Mesenchymal stem cell (in vitro differentiated cells and primary cell): ENCODE results near the gene LPCAT3.
"Not testable (repeated sequence)": the region's sequence is repeated elsewhere in the genome, so short reads cannot be mapped to it uniquely, and the experiment has no call there.

ENCODE experiments used
- DNase-seq: peaks from one replicate; pipeline ENCODE4 v3.0.0-alpha.2; 2013
- H2AFZ ChIP-seq: one replicate; pipeline ENCODE4 v1.6.1; 2013; ENCODE audit warnings: low read depth, mild to moderate bottlenecking, control low read depth, inconsistent platforms, low read length, moderate library complexity
- H2AK5ac ChIP-seq: 2 replicates; pipeline ENCODE4 v1.6.1; 2013; ENCODE audit warnings: low read length, moderate library complexity, mild to moderate bottlenecking, inconsistent platforms; ENCODE audit not compliant: severe bottlenecking
- H2BK120ac ChIP-seq: one replicate; pipeline ENCODE4 v1.6.1; 2013; ENCODE audit warnings: low read depth, mild to moderate bottlenecking, inconsistent platforms, low read length, moderate library complexity
- H2BK12ac ChIP-seq, 2 experiments: one replicate each; pipeline ENCODE4 v1.6.1; 2013; ENCODE audit warnings: inconsistent platforms in 2 of 2, low read length in 2 of 2, mild to moderate bottlenecking in 2 of 2, moderate library complexity in 2 of 2, control low read depth in 1 of 2
- H2BK15ac ChIP-seq: one replicate; pipeline ENCODE4 v1.6.1; 2013; ENCODE audit warnings: mild to moderate bottlenecking, low read depth, inconsistent platforms; ENCODE audit not compliant: poor library complexity, severe bottlenecking
- H2BK5ac ChIP-seq: 2 replicates; pipeline ENCODE4 v1.6.1; 2013; ENCODE audit warnings: low read depth, mild to moderate bottlenecking, low read length, control low read depth, inconsistent platforms; ENCODE audit not compliant: poor library complexity, severe bottlenecking
- H3K14ac ChIP-seq, 2 experiments: one replicate each; pipeline ENCODE4 v1.6.1; 2013; ENCODE audit warnings: inconsistent platforms in 2 of 2, low read length in 2 of 2, control low read depth in 1 of 2, mild to moderate bottlenecking in 1 of 2, moderate library complexity in 1 of 2
- H3K18ac ChIP-seq, 2 experiments: one replicate each; pipeline ENCODE4 v1.6.1; 2013; ENCODE audit warnings: inconsistent platforms in 2 of 2, low read length in 2 of 2, control low read depth in 1 of 2, low read depth in 1 of 2, mild to moderate bottlenecking in 1 of 2
- H3K23ac ChIP-seq, 2 experiments: one replicate each; pipeline ENCODE4 v1.6.1; 2013; ENCODE audit warnings: inconsistent platforms in 2 of 2, low read length in 2 of 2, mild to moderate bottlenecking in 2 of 2, moderate library complexity in 2 of 2, control low read depth in 1 of 2
- H3K27ac ChIP-seq: 2 replicates; pipeline ENCODE4 v1.5.1; 2013; ENCODE audit warnings: mild to moderate bottlenecking, moderate library complexity, low read length, control low read depth, inconsistent platforms; ENCODE audit not compliant: poor library complexity, severe bottlenecking
- H3K27me3 ChIP-seq, 2 experiments: 2 replicates each; pipeline versions ENCODE4 v1.6.1 to v1.7.0; 2013; ENCODE audit warnings: low read length in 2 of 2, mild to moderate bottlenecking in 2 of 2, moderate library complexity in 2 of 2, control low read depth in 1 of 2, inconsistent platforms in 1 of 2; ENCODE audit not compliant: control insufficient read depth in 1 of 2, insufficient read depth in 1 of 2
- H3K36me3 ChIP-seq, 2 experiments: 2 replicates each; pipeline versions ENCODE4 v1.6.1 to v1.7.0; 2013; ENCODE audit warnings: low read length in 2 of 2, control low read depth in 1 of 2, inconsistent platforms in 1 of 2, low read depth in 1 of 2, mild to moderate bottlenecking in 1 of 2; ENCODE audit not compliant: insufficient read depth in 2 of 2, control insufficient read depth in 1 of 2
- H3K4ac ChIP-seq, 2 experiments: one replicate each; pipeline ENCODE4 v1.6.1; 2013; ENCODE audit warnings: inconsistent platforms in 2 of 2, low read length in 2 of 2, mild to moderate bottlenecking in 2 of 2, moderate library complexity in 2 of 2, control low read depth in 1 of 2, low read depth in 1 of 2
- H3K4me1 ChIP-seq: 2 replicates; pipeline ENCODE4 v1.6.1; 2013; ENCODE audit warnings: low read depth, low read length, control low read depth; ENCODE audit not compliant: control insufficient read depth, insufficient read depth
- H3K4me2 ChIP-seq: 2 replicates; pipeline ENCODE4 v1.6.1; 2013; ENCODE audit warnings: low read length, mild to moderate bottlenecking, inconsistent platforms; ENCODE audit not compliant: poor library complexity, severe bottlenecking
- H3K4me3 ChIP-seq, 2 experiments: 2 replicates each; pipeline versions ENCODE4 v1.5.1 to v1.7.0; 2013; ENCODE audit warnings: low read length in 2 of 2, mild to moderate bottlenecking in 2 of 2, control low read depth in 1 of 2, low read depth in 1 of 2; ENCODE audit not compliant: insufficient read depth in 1 of 2
- H3K79me1 ChIP-seq: replicated peaks from 2 replicates; pipeline ENCODE4 v1.6.1; 2013; ENCODE audit warnings: mild to moderate bottlenecking, control low read depth, low read length, inconsistent platforms; ENCODE audit not compliant: poor library complexity, severe bottlenecking
- H3K9ac ChIP-seq: 2 replicates; pipeline ENCODE4 v1.7.0; 2013; ENCODE audit warnings: mild to moderate bottlenecking, low read length, moderate library complexity
- H3K9me3 ChIP-seq: 2 replicates; pipeline ENCODE4 v1.7.0; 2013; ENCODE audit warnings: mild to moderate bottlenecking, low read length; ENCODE audit not compliant: control insufficient read depth
- H4K8ac ChIP-seq: one replicate; pipeline ENCODE4 v1.6.1; 2013; ENCODE audit warnings: inconsistent platforms, mild to moderate bottlenecking, low read length, moderate library complexity
- H4K91ac ChIP-seq: one replicate; pipeline ENCODE4 v1.6.1; 2013; ENCODE audit warnings: mild to moderate bottlenecking, low read length, inconsistent platforms
- WGBS: methylation state at CpG from one replicate; pipeline ENCODE4 v1.1.7; 2013; ENCODE audit warnings: mixed read lengths; 5-methylcytosine and 5-hydroxymethylcytosine counted together

The LPCAT3 gene

DNA sequence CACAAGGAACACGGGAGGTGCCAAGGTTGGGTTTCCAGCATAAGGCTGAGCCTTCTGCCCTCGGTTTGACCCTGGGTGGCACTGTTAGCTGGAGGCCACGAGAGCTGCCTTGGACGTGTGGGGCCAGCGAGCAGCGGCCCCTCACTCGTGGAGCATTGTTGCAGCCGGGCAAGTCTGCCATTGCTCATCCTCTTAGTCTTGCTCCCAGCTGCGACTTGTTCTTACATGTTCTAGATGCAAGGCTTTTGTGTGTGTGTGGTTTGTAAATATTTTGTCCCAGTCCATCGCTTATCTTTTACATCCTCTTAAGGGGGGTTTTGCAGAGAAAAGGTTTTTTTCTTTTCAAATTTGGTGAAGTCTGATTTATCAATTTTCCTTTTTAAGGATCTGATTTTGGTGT is 21.1 kb upstream of the LPCAT3 start:
- Histone ChIP-seq H3K14ac (no peak overlapping the region), H3K36me3 (no peaks in the 10 kb centered on the region), H3K4me1 (no peaks in the 10 kb centered on the region), H2BK12ac (peak overlapping the region in 1 of 2 experiments; percentile 2), H3K27ac (no peak overlapping the region), H2BK5ac (no peak overlapping the region), H2AFZ (peak overlapping the region; percentile 36), H2AK5ac (no peak overlapping the region), H3K27me3 (peaks cover 0 to 10% of the 10 kb centered on the region in 2 experiments), H3K18ac (peak overlapping the region in 1 of 2 experiments; percentile 83), H4K91ac (peak overlapping the region; percentile 64), H3K9me3 (no peaks in the 10 kb centered on the region), H3K23ac (no peak overlapping the region), H4K8ac (peak overlapping the region; percentile 85), H3K79me1 (no peaks in the 10 kb centered on the region), H3K4ac (peak overlapping the region in 1 of 2 experiments; percentile 60), H3K4me2 (no peak overlapping the region), H3K9ac (no peak overlapping the region), H2BK120ac (no peak overlapping the region), H2BK15ac (no peak overlapping the region), H3K4me3 (no peak overlapping the region)
- 91% methylated on average over 10 of the region's 10 CpGs for WGBS
- no peak for DNase-seq

DNA sequence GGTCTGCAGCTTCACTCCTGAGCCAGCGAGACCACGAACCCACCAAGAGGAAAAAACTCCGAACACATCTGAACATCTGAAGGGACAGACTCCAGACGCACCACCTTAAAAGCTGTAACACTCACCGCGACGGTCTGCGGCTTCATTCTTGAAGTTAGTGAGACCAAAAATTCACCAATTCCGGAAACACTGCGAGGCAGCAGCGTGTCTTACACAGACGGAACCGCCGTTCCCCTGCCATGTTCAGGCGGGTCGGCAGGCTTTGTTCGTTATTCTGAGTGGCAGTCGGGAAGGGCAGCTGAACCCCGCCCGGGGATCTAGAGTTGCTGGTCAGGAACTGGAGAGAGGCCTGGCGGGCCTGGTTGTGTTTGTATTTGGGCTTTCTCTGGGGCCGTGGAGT is 20.3 kb upstream of the LPCAT3 start:
- no peak overlapping the region for H3K27ac ChIP-seq
- H3K79me1 ChIP-seq, result no peaks in the 10 kb centered on the region
- H4K8ac ChIP-seq, result no peak overlapping the region
- WGBS, result 97% methylated on average over 22 of the region's 22 CpGs
- H3K4ac ChIP-seq, result no peak overlapping the region
- H3K27me3 ChIP-seq, result peaks cover 0 to 10% of the 10 kb centered on the region in 2 experiments
- H3K4me1 ChIP-seq, result no peaks in the 10 kb centered on the region
- no peak overlapping the region for H3K18ac ChIP-seq
- no peak overlapping the region for H2BK15ac ChIP-seq
- H3K4me2 ChIP-seq, result no peak overlapping the region
- no peak overlapping the region for H3K23ac ChIP-seq
- H3K14ac ChIP-seq, result no peak overlapping the region
- no peak overlapping the region for H2AFZ ChIP-seq
- H2AK5ac ChIP-seq, result no peak overlapping the region
- no peak overlapping the region for H2BK12ac ChIP-seq
- H4K91ac ChIP-seq, result peak overlapping the region; percentile 82
- no peak for DNase-seq
- H3K9ac ChIP-seq, result no peak overlapping the region
- no peaks in the 10 kb centered on the region for H3K9me3 ChIP-seq
- no peak overlapping the region for H2BK5ac ChIP-seq
- H3K4me3 ChIP-seq, result no peak overlapping the region
- H3K36me3 ChIP-seq, result no peaks in the 10 kb centered on the region
- no peak overlapping the region for H2BK120ac ChIP-seq

DNA sequence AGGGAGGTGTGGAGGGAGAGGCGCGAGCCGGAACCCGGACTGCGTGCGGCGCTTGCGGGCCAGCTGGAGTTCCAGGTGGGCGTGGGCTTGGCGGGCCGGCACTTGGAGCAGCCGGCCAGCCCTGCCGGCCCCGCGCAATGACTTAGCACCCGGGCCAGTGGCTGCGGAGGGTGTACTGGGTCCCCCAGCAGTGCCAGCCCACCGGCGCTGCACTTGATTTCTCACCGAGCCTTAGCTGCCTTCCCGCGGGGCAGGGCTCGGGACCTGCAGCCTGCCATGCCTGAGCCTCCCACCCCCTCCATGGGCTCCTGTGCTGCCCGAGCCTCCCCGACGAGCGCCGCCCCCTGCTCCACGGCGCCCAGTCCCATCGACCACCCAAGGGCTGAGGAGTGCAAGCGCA is 19.1 kb upstream of the LPCAT3 start:
- not testable (repeated sequence) for H2BK15ac ChIP-seq, H2BK5ac ChIP-seq, H3K14ac ChIP-seq, H3K9ac ChIP-seq, H2BK120ac ChIP-seq, H2AK5ac ChIP-seq, H3K4me3 ChIP-seq, H3K9me3 ChIP-seq, H3K4me2 ChIP-seq, H3K27ac ChIP-seq, H3K4me1 ChIP-seq, H3K23ac ChIP-seq, H3K79me1 ChIP-seq, H3K18ac ChIP-seq, H2BK12ac ChIP-seq, H3K4ac ChIP-seq, H4K8ac ChIP-seq, H3K36me3 ChIP-seq, H4K91ac ChIP-seq, DNase-seq, H2AFZ ChIP-seq
- peaks cover 2 to 22% of the 10 kb centered on the region in 2 experiments for H3K27me3 ChIP-seq
- 99% methylated on average over 22 of the region's 32 CpGs for WGBS

DNA sequence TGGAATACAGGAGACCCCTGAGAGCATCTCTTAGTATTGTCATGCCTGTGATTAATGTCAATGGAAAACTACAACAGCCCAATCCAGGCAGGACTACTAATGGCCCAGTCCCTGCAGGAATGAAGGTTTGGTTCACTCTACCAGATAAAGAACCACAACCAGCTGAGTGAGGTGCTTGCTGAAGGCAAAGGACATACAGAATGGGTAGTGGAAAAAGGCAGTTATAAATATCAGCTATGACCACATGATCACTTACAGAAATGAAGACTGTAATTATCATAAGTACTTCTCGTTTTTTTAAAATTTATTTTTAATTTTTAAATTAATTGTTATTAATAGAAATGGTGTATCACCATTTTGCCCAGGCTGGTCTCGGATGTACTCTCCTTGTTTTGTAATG is 17.2 kb upstream of the LPCAT3 start:
- Histone ChIP-seq H3K27ac (no peak overlapping the region), H3K14ac (no peak overlapping the region), H3K23ac (no peak overlapping the region), H3K4ac (no peak overlapping the region), H3K27me3 (peaks cover 2 to 12% of the 10 kb centered on the region in 2 experiments), H2BK120ac (no peak overlapping the region), H4K8ac (no peak overlapping the region), H3K4me2 (no peak overlapping the region), H2BK5ac (no peak overlapping the region), H2AK5ac (no peak overlapping the region), H2BK15ac (no peak overlapping the region), H3K9me3 (no peaks in the 10 kb centered on the region), H3K18ac (no peak overlapping the region), H3K79me1 (no peaks in the 10 kb centered on the region), H3K4me3 (no peak overlapping the region), H3K36me3 (no peaks in the 10 kb centered on the region), H2AFZ (no peak overlapping the region), H3K9ac (no peak overlapping the region), H3K4me1 (no peaks in the 10 kb centered on the region), H4K91ac (no peak overlapping the region), H2BK12ac (no peak overlapping the region)
- no CpG with 5 or more reads among the region's 2 CpGs for WGBS
- DNase-seq, result no peak
